Measurements from ENCODE around the gene FBN3.

The FBN3 gene

GRCh38 chr19:8148410-8149260, 757 bp downstream of the FBN3 start (continued):
- TF ChIP-seq ZBTB26 (tag by site-specific recombination; optimal IDR thresholded peaks at IDR 0.05) (peak; percentile 36), KLF1 (tag by site-specific recombination; IDR thresholded peaks at IDR 0.05) (peak; percentile 69), ZNF341 (tag by site-specific recombination; IDR thresholded peaks at IDR 0.05; ENCODE audit: low read depth) (peak; percentile 55), ATF2 (tag by site-specific recombination; IDR thresholded peaks at IDR 0.05; ENCODE audit: low read depth) (no peak), GLIS2 (tag by site-specific recombination; IDR thresholded peaks at IDR 0.05) (peak; percentile 68; the same call in 1 of the 2 replicates), ZNF624 (tag by site-specific recombination; IDR thresholded peaks at IDR 0.05) (no peak), ZNF266 (tag by site-specific recombination; IDR thresholded peaks at IDR 0.05; ENCODE audit: low read depth) (no peak), ZNF596 (tag by site-specific recombination; IDR thresholded peaks at IDR 0.05) (no peak), ZNF530 (tag by site-specific recombination; IDR thresholded peaks at IDR 0.05; ENCODE audit: low read depth) (no peak), ZNF660 (tag by site-specific recombination; IDR thresholded peaks at IDR 0.05) (no peak), ZNF280C (tag by site-specific recombination; IDR thresholded peaks at IDR 0.05) (no peak), ZNF16 (tag by site-specific recombination; IDR thresholded peaks at IDR 0.05; ENCODE audit: low read depth) (no peak), ZNF24 (tag by site-specific recombination; IDR thresholded peaks at IDR 0.05) (0 out of 2 replicates have a peak, but pooled peaks have one; percentile 29), ZNF324 (tag by site-specific recombination; IDR thresholded peaks at IDR 0.05) (no peak), GLI2 (tag by site-specific recombination; IDR thresholded peaks at IDR 0.05; ENCODE audit: borderline replicate concordance, low read depth) (no peak), ZBTB1 (tag by site-specific recombination; IDR thresholded peaks at IDR 0.05) (no peak), ZXDB (tag by site-specific recombination; IDR thresholded peaks at IDR 0.05) (0 out of 2 replicates have a peak, but pooled peaks have one; percentile 10), ZNF48 (tag by site-specific recombination; IDR thresholded peaks at IDR 0.05) (no peak), ZNF37A (tag by site-specific recombination; IDR thresholded peaks at IDR 0.05) (no peak), ZNF10 (tag by site-specific recombination; IDR thresholded peaks at IDR 0.05) (peak; percentile 65; the same call in 1 of the 2 replicates), KLF8 (tag by site-specific recombination; IDR thresholded peaks at IDR 0.05) (peak; percentile 8; the same call in 1 of the 2 replicates), HOXD13 (CRISPR knock-in tag; IDR thresholded peaks at IDR 0.05; ENCODE audit: borderline replicate concordance) (no peak), ZNF398 (tag by site-specific recombination; IDR thresholded peaks at IDR 0.05) (peak; percentile 98), ZNF335 (tag by site-specific recombination; conservative IDR thresholded peaks at IDR 0.05) (peak; percentile 76)
- TF ChIP-seq, protein P1, sequence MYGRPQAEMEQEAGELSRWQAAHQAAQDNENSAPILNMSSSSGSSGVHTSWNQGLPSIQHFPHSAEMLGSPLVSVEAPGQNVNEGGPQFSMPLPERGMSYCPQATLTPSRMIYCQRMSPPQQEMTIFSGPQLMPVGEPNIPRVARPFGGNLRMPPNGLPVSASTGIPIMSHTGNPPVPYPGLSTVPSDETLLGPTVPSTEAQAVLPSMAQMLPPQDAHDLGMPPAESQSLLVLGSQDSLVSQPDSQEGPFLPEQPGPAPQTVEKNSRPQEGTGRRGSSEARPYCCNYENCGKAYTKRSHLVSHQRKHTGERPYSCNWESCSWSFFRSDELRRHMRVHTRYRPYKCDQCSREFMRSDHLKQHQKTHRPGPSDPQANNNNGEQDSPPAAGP (tag by site-specific recombination; IDR thresholded peaks at IDR 0.05): no peak; the same call in 1 of the 2 replicates
- TF ChIP-seq, protein P2, sequence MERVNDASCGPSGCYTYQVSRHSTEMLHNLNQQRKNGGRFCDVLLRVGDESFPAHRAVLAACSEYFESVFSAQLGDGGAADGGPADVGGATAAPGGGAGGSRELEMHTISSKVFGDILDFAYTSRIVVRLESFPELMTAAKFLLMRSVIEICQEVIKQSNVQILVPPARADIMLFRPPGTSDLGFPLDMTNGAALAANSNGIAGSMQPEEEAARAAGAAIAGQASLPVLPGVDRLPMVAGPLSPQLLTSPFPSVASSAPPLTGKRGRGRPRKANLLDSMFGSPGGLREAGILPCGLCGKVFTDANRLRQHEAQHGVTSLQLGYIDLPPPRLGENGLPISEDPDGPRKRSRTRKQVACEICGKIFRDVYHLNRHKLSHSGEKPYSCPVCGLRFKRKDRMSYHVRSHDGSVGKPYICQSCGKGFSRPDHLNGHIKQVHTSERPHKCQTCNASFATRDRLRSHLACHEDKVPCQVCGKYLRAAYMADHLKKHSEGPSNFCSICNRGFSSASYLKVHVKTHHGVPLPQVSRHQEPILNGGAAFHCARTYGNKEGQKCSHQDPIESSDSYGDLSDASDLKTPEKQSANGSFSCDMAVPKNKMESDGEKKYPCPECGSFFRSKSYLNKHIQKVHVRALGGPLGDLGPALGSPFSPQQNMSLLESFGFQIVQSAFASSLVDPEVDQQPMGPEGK (tag by site-specific recombination; IDR thresholded peaks at IDR 0.05): peak; percentile 88
- TF ChIP-seq, protein P3, sequence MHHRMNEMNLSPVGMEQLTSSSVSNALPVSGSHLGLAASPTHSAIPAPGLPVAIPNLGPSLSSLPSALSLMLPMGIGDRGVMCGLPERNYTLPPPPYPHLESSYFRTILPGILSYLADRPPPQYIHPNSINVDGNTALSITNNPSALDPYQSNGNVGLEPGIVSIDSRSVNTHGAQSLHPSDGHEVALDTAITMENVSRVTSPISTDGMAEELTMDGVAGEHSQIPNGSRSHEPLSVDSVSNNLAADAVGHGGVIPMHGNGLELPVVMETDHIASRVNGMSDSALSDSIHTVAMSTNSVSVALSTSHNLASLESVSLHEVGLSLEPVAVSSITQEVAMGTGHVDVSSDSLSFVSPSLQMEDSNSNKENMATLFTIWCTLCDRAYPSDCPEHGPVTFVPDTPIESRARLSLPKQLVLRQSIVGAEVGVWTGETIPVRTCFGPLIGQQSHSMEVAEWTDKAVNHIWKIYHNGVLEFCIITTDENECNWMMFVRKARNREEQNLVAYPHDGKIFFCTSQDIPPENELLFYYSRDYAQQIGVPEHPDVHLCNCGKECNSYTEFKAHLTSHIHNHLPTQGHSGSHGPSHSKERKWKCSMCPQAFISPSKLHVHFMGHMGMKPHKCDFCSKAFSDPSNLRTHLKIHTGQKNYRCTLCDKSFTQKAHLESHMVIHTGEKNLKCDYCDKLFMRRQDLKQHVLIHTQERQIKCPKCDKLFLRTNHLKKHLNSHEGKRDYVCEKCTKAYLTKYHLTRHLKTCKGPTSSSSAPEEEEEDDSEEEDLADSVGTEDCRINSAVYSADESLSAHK (tag by site-specific recombination; IDR thresholded peaks at IDR 0.05): no peak

Data from HEK293 (cell line).